NCI-H146 treated with DMSO at 0.1 percent for 48 hours (cell line): ENCODE results near the gene NELFE.
"Not testable (repeated sequence)": the region's sequence is repeated elsewhere in the genome, so short reads cannot be mapped to it uniquely, and the experiment has no call there.

Experiments
- DNase-seq: peaks from one replicate; lab custom pipeline; 2025; ENCODE audit not compliant: unreplicated experiment; lab: John Stamatoyannopoulos, UW

NELFE gene

DNA sequence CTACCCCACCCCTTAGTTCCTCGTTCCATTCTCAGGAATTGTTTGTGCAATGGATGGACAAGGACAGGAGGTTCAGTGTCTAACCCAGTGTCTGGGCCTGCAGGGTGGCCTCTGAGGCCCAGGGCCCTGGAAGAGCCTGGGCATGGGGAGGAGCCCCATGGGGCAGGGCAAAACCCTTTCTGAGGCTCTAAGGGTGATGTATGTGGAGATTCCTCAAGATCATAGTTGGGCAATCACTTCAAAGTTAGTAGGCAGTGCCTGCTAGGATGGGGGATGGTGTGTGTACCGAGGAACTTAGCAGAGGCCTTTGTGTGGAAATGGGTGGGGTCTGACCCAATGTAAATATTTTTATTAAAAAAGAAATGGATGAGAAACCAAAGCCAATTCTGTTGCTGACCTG lies 38.0 kb downstream of the NELFE start:
- DNase-seq = no peak

DNA sequence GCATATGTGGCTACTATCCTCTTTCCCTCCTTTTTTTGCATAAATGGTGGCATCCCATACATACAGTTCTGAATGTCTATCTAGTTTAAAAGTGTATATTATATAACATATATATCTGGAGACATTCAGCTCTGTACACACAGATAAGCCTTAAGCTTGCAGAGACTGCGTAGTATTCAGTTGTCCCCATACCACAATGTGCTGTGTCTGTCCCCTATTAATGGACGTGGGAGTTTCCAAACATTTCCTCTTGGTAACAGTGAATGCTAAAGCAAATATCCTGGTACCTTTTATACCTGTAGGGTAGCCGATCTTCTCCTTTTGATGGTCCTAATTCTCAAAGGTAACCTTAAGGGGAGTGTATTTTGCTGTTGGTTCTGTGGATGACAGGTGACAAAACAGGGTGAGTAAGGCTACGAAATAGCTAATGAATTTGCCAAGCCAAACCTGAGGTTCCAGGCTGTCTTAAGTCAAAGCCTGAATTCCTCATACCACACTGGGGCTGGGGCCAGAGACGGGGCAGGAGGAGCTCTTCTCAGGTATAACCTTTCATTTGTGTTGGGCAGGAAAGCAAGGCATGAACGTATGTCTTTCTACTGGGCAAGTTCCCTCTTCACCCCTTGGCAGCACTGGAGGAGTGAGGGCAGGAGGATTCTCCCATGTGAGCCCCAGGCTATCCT lies 39.0 kb downstream of the NELFE start:
- DNase-seq = no peak

DNA sequence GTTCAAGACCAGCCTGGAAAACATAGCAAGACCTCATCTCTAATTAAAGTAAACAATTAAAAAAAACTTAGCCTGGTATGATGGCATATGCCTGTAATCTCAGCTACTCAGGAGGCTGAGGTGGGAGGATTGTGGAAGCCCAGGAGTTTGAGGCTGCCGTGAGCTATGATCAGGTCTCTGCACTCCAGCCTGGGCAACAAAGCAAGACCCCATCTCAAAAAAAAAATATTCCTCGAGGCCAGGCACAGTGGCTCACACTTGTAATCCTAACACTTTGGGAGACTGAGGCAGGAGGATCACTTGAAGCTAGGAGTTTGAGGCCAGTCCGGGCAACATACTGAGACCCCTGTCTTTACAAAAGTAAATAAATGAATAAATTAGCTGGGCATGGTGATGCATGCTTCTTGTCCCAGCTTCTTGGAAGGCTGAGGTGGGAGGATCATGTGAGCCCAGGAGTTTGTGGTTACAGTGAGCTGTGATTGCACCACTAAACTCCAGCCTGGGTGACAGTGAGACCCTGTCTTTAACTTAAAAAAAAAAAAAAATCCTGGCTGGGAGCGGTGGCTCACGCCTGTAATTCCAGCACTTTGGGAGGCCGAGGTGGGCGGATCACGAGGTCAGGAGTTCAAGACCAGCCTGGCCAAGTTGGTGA lies 40.6 kb downstream of the NELFE start:
- no peak for DNase-seq

DNA sequence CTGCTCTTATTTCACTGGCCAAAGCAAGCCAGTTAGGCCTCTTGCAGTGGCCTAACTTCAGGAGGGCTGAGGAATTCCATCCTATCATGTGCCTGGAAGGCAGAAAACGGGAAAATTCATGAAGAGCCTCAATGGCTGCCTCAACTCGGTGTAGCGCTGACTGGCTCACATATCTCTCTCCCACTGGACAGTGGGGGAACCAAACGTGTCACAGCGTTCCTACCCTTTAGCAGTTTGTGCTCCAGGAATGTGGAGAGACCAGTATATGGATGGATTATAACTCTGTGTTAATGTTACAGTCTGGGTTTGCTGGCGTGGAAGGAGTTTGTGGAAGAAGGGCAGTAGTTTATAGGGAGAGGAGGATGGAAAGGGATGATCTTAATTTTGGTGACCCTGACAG lies 43.0 kb downstream of the NELFE start:
- DNase-seq = no peak

DNA sequence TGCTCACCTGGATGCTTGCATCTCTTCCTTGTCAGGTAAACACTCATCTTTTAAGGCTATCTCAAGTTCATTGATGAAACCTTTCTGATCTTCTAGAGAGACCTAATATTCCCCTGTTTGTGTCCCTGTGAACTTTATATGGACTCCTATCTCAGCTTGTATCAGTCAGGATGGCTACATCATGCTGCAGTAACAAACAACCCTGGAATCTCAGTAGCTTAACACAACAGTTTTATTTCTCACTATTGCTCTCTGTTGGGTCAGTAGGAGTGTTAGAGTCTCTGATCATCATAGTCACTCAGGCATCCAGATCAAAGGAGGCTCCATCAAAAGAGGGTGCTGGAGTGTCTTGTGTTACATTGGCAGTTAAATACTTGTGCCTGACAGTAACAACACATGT lies 43.4 kb downstream of the NELFE start:
- no peak for DNase-seq

DNA sequence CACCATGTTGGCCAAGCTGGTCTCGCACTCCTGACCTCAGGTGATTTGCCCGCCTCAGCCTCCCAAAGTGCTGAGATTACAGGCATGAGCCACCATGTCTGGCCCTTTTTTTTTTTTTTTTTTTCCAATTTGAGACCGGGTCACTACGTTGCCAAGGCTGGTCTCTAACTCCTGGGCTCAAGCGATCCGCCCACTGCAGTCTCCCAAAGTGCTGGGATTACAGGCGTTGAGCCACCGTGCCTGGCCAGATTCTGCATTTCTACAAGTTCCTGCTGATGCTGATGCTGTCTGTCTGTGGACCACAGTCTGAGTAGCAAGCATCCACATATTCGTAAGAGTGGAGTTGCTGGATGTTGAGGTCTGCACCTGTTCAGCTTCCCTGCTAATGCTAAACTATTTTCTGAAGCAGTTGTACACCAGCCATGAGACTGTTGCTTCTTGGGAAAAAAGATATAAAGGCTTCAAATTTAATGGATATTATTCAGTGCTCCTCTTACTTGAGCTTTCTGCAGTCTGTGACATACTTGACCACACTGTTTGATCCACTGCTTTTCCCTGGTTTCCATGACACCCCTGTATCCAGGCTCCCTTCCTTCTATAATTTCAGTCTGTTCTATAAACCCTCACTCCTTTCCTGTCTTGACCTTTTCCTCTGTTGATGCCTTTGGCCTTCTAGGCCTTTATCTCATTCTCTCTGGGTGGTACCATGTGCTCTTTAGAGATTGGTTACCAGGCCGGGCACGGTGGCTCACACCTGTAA lies 46.8 kb downstream of the NELFE start:
- no peak for DNase-seq

DNA sequence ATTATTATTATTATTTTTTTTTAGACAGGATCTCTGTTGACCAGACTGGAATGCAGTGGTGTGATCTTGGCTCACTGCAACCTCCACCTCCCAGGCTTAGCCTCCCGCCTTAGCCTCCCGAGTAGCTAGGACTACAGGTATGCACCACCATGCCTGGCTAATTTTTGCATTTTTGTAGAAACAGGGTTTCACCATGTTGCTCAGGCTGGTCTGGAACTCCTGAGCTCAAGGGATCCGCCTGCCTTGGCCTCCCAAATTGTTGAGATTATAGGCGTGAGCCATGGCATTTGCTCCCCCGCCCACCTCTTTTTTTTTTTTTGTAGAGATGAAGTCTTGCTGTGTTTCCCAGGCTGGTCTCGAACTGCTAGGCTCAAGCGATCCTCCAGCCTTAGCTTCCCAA lies 49.5 kb downstream of the NELFE start:
- DNase-seq = not testable (repeated sequence)

DNA sequence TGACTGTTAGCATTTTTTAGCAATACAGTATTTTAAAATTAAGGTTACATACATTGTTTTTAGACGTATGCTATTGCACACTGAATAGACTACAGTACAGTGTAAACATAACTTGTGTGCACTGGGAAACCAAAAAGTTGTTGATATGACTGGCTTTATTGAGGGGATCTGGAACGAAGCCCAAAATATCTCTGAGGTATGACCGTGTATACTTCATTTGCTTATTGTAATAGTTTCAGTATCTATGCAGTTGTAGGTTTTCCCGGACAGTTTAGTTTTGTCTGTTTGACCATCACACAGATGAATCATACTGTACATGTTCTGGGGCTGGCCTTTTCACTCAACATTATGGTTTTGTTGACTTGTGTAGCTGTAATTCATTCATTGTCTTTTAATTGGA lies 50.0 kb downstream of the NELFE start:
- DNase-seq = no peak

DNA sequence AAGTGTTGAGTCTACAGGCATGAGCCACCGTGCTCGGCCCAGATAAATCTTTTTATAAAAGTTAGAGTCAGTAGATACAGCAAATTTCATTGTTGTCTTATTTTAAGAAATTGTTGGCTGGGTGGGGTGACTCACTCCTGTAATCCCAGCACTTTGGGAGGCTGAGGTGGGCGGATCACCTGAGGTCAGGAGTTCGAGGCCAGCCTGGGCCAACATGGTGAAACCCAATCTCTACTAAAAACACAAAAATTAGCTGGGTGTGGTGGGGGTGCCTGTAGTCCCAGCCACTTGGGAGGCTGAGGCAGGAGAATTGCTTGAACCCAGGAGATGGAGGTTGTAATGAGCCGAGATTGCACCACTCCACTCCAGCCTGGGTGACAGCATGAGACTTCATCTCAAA lies 50.5 kb downstream of the NELFE start:
- DNase-seq = not testable (repeated sequence)

DNA sequence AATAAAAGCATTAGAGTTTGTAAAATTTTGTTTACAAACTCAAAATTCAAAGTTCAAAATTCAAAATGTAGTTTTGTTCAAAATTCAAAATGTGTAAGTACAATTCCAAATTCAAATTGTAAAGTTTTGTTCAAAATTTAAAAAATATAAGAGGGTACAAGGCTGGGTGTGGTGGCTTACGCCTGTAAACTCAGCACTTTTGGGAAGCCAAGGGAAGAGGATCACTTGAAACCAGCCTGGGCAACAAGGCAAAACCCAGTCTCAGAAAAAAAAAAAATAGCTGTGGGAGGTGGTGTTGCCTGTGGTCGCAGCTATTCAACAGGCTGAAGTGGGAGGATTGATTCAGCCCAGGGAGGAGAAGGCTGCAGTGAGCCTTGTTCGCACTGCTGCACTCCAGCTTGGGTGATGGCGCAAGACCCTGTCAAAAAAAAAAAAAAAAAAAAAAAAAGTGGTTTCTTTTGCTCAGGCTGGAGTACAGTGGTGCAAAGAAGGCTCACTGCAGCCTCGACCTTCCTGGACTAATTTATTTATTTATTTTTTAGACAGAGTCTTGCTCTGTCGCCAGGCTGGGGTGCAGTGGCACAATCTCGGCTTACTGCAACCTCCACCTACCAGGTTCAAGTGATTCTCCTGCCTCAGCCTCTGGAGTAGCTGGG lies 51.5 kb downstream of the NELFE start:
- DNase-seq = no peak

DNA sequence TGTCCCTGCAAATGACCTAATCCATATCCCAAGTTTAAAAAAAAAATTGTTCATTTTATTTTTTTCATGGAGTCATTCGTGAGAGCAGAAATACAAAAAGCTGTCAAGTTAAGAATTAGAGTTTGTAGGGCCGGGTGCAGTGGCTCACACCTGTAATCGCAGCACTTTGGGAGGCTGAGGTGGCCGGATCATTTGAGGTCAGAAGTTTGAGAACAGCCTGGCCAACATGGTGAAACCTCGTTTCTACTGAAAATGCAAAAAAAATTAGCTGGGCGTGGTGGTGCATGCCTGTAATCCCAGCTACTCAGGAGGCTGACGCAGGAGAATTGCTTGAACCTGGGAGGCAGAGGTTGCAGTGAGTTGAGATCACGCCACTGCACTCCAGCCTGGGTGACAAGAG lies 52.0 kb downstream of the NELFE start:
- not testable (repeated sequence) for DNase-seq

DNA sequence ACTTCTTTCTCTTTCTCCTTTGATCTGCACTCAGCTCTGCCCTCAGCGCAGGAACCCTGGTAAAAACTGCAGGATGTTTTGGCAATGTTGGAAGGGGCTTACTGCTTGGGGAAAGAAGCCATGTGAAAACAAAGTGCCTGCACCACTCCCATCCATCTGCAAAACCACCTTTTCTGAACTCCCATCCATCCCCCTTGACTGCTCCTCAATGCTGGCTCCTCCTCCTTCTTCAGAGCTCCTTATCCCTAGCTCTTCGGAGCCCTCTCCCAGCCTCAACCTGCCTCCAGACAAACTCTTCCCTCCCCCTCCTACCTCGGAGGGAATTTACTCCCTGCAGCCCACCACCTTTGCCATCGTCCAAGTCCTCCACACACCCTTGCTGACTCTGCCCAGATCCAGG lies 52.6 kb downstream of the NELFE start:
- DNase-seq = no peak

DNA sequence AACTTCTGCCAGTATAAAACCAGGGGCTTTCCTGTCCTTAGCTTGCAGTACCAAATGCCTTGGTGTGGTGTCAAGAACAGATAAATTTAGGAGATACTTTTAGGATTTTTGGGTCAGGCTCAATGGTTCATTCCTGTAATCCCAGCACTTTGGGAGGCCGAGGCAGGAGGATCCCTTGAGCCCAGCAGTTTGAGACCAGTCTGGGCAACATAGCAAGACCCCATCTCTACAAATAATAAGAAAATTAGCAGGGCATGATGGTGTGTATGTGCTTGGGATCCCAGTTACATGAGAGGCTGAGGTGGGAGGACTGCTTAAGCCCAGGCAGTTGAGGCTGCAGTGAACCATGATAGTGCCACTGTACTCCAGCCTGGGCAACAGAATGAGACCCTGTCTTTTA lies 53.7 kb downstream of the NELFE start:
- no peak for DNase-seq

DNA sequence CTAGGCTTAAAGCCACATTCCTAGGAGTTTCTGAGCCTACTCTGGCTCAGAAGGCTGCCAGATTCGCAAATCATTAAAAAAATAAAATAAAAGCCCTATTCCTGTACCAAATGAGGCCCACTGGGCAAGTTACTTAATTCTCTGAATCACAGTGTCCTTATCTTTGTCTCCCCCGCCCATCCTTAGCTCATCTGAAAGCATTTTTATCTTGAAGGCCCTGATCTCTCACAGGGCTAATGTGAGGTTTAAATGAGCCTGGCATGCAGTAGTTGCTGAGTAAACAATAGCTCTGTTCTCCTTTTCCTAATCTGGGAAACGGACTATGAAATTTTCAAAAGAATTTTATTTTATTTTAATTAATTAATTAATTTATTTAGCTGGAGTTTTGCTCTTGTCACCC lies 54.8 kb downstream of the NELFE start:
- DNase-seq = no peak
